CD4-positive, alpha-beta T cell treated with Interleukin-1 beta for 1 hour (primary cell): ENCODE measurements around the gene CDC42BPB.

ENCODE experiments used
- DNase-seq, 2 donors: peaks; one replicate each; pipeline ENCODE4 v3.0.0-alpha.2; 2020 to 2022

The CDC42BPB gene

GRCh38 chr14:103093856-103094405, 36.6 kb upstream of the CDC42BPB start:
- DNase-seq, result no peak

GRCh38 chr14:103091883-103092222, 34.5 kb upstream of the CDC42BPB start:
- DNase-seq, result no peak

GRCh38 chr14:103091041-103091882, 33.9 kb upstream of the CDC42BPB start:
- DNase-seq, result peak; percentile 79 to 80

GRCh38 chr14:103090481-103091020, 33.2 kb upstream of the CDC42BPB start:
- no peak for DNase-seq

- no peak for DNase-seq
These were observed 32.3 kb upstream of the CDC42BPB start for GRCh38 chr14:103089386-103090335.

- no peak for DNase-seq
These were observed 31.6 kb upstream of the CDC42BPB start for GRCh38 chr14:103088921-103089320.

- no peak for DNase-seq
These were observed 30.0 kb upstream of the CDC42BPB start for GRCh38 chr14:103087343-103087835.

GRCh38 chr14:103086771-103087342, 29.5 kb upstream of the CDC42BPB start:
- no peak for DNase-seq

GRCh38 chr14:103085106-103086091, 28.1 kb upstream of the CDC42BPB start:
- DNase-seq, result no peak

- DNase-seq, result no peak
These were observed 26.9 kb upstream of the CDC42BPB start, which contains the start of gene LBHD2 for GRCh38 chr14:103084021-103084919. LBHD2 (plus strand) TSS chr14:103084210; CDS start chr14:103086013, 1,803 bp downstream.

- no peak for DNase-seq
These were observed 24.6 kb upstream of the CDC42BPB start for GRCh38 chr14:103081951-103082350.

GRCh38 chr14:103078860-103079587, 21.7 kb upstream of the CDC42BPB start:
- DNase-seq, result no peak

- DNase-seq, result peak; percentile 78 to 80
These were observed 21.0 kb upstream of the CDC42BPB start for GRCh38 chr14:103078420-103078749.

GRCh38 chr14:103074729-103075367, 17.5 kb upstream of the CDC42BPB start:
- peak in 1 of 2 donors; percentile 33 for DNase-seq

- DNase-seq, result no peak
These were observed 16.8 kb upstream of the CDC42BPB start for GRCh38 chr14:103073876-103074728.

GRCh38 chr14:103073367-103073875, 16.1 kb upstream of the CDC42BPB start:
- no peak for DNase-seq

GRCh38 chr14:103072595-103073366, 15.4 kb upstream of the CDC42BPB start:
- DNase-seq, result no peak
